KOPT-K1 (cell line): ENCODE measurements around the gene GRM6.

Experiments
- H3K27ac ChIP-seq: fragments of 200-600 bp; sonication (generic); 2 replicates; pipeline ENCODE4 v1.5.1; 2016; ENCODE audit warnings: antibody characterized with exemption, mild to moderate bottlenecking, low read depth, low read length; ENCODE audit not compliant: poor library complexity, severe bottlenecking
- H3K36me3 ChIP-seq: fragments of 200-600 bp; sonication (generic); 2 replicates; pipeline ENCODE4 v1.5.1; 2017; ENCODE audit warnings: antibody characterized with exemption, mild to moderate bottlenecking, low read length, moderate library complexity; ENCODE audit not compliant: insufficient read depth
- H3K9me3 ChIP-seq: fragments of 200-600 bp; sonication (generic); 2 replicates; pipeline ENCODE4 v1.5.1; 2017; ENCODE audit warnings: antibody characterized with exemption, low read length, mild to moderate bottlenecking; ENCODE audit not compliant: insufficient read depth, poor library complexity, severe bottlenecking

Gene GRM6

DNA sequence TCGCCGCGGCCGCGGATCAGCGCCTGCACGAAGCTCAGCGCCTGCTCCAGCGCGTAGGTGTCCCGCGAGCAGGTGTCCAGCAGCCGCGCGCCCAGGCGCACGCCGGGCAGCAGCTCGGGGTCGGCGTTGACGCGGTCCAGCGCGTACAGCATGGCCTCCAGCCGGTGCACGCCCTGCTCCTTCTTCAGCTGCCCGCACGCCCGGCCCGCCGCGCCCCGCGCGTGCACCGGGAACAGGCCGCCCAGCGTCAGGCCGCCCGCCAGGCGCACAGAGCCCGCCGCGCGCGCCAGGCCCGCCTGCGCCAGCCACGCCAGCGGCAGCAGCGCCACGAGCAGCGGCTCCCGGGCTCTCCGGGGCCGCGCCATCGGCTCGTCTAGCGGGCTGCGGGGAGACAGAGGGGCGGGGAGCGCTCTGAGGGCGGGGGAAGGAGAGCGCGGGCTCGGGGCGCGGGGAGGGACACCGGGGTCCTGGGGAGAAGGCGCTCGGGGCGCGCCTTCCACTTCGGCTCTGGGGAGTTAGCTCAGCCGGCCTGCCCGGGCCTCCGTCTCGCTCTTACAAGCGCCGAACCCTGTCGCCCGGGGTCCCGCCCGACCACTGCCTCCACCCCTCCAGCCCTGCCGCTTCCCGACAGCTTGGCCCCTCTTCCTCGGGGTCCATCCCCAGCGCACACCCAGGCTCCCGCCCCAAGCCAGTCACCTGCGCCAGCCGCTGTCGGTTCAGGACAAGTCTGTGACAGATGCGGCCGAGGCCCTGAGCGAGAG lies at the start of gene GRM6:
GRM6 (minus strand) TSS at position 741 of the 761 bp plus-strand sequence; CDS start at position 365, 376 bp downstream.
- Histone ChIP-seq H3K27ac (no peak within 1 kb of the TSS), H3K9me3 (peaks cover 50% of the 10 kb centered on the region), H3K36me3 (no peaks in the 10 kb centered on the region)

DNA sequence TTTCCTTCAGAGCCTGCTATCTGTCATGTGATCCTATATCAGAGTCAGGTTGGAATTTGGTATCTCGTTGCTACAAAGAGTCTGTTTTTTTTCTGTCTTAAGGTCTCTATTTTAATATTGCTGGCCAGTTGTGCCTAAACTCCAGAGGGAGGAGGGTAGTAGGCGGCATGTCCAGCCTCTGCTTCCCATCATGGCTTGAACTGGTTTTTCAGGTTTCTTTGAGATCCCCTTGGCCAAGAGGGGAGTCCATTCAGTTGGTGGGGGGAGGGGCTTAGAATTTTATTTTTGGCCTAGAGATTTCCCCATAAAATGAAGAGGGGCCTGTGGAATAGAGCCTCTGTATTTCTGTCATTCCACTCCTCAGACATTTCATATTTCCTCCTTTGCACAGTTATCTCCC lies 49.6 kb upstream of the GRM6 start:
- no peak overlapping the region for H3K27ac ChIP-seq
- H3K36me3 ChIP-seq = no peaks in the 10 kb centered on the region
- peaks cover 21% of the 10 kb centered on the region for H3K9me3 ChIP-seq

DNA sequence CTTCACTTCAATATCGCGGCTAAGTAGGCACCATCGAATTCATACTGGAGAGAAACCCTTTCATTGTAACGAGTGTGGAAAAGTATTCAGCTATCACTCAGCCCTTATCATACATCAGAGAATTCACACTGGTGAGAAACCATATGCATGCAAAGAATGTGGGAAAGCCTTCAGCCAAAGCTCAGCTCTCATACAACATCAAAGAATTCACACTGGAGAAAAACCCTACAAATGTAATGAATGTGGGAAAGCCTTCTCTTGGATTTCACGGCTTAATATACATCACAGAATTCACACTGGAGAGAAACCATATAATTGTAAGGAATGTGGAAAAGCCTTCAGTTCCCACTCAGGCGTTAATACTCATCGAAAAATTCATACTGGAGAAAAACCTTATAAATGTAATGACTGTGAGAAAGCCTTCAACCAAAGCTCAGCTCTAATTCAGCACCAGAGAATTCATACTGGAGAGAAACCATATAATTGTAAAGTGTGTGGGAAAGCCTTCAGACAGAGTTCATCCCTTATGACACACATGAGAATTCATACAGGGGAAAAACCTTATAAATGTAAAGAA lies 38.0 kb upstream of the GRM6 start:
- Histone ChIP-seq H3K27ac (no peak overlapping the region), H3K9me3 (peaks cover 48% of the 10 kb centered on the region), H3K36me3 (no peaks in the 10 kb centered on the region)

DNA sequence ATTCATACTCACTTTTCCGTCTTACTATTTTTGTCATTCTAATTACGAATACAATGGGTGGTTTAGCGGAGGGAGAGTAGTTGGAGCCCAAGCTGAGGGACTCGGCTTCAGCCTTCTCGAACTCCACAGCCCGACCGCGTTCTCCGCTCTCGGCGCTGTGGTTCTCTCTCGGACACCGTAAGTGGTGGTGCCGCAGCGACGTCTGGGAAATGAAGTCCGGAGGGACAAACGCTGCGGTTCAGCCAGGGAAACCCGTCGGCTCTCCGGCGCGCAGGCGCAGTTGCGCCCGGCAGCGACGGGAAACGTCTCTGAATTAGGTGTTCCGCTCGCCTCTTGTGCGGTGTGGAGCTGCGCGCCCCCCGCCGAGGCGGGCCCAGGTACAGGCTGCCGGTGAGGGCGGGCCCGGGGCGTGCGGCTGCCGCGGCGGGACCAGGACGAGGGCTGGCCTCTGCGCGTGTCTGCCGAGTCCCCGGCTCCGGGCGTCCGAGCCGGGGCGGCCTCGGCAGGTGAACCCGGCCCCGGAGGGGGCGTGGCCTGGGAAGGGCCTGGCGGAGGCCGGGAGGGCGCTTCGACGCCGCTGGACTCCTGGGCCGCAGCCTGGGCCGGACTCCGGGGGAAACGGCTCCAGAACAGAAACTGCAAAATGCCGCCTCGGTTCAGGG lies 28.5 kb upstream of the GRM6 start, which contains the start of gene ZNF879:
ZNF879 (plus strand) TSS at position 277 of the 662 bp plus-strand sequence. CDS start 1,201 bp downstream, outside the sequence.
- Histone ChIP-seq H3K27ac (no peak within 1 kb of the TSS), H3K9me3 (peaks cover 43% of the 10 kb centered on the region), H3K36me3 (no peaks in the 10 kb centered on the region)

DNA sequence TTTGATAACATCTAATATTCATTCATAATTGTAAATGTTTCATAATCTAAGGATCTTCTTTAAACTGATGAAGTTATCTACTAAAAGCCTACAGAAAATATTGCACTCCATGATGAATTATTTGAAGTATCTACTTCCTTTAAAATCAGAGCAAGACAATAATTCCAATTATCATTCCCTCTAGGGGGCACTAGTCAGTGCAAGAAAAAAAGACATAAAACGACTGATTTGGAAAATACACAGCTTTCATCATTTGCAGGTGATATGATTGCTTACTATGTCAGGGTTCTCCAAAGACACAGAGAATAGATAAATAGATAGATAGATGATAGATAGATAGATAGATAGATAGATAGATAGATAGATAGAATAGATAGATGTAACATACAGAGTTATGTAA lies 13.5 kb upstream of the GRM6 start:
- Histone ChIP-seq H3K9me3 (peaks cover 12% of the 10 kb centered on the region), H3K36me3 (no peaks in the 10 kb centered on the region)

DNA sequence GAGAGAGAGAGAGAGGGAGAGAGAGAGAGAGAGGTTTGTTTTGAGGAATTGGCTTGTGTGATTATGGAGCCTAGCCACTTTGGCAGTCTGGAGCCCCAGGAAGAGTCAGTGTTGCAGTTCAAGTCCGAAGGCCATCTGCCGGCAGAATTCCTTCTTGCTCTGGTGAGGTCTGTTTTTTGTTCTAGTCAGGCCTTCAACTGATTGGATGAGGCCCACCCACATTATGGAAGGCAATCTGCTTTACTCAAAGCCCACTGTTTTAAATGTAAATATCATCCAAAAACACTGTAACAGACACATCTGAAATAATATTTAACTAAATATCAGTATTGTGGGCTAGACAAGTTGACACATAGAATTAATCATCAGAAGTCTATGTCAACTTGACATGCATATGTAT lies 11.4 kb upstream of the GRM6 start:
- no peaks in the 10 kb centered on the region for H3K36me3 ChIP-seq
- peaks cover 6% of the 10 kb centered on the region for H3K9me3 ChIP-seq
- H3K27ac ChIP-seq = no peak overlapping the region

More for the DNA sequence above, 13.5 kb upstream of the GRM6 start:
- H3K27ac ChIP-seq = no peak overlapping the region

DNA sequence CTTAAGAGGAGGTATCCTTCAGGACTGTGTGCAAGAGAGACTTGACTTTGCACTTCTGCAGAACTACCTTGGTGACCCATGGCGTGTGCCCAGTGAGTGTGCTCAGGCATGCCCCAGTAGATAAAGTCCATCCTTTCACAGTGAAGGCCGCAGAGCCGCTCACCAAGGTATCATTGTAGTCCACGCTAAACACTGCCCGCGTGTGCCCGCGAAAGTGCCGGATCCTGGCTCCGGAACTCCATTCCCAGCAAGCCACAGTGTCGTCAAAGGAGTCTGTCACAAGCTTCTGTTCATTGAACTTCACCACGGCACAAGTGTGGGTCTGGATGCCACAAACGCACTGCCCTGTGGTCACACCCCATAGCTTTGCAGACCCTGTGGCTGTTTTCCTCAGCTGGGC lies 3.3 kb upstream of the GRM6 start:
- H3K9me3 ChIP-seq = peaks cover 28% of the 10 kb centered on the region
- H3K27ac ChIP-seq = no peak overlapping the region
- H3K36me3 ChIP-seq = no peaks in the 10 kb centered on the region

DNA sequence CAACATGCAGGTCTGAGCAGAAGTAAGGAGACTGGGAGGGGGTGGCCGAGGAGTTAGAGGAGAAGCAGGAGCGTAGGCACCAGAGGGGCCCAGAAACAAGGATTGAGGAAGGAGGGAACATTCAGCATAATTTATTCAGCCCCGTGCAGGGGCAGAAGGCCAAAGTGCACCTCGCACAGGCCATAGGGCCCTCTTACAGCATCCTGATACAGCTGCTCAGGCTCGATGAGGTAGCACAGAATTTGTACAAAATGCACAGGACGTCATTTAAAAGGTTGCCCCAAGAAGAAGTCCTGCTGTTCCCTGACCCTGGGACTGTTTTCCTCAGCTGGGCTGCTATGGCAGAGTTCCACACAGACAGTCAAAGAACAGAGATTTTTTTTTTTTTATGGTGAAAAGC lies 2.1 kb upstream of the GRM6 start:
- Histone ChIP-seq H3K36me3 (no peaks in the 10 kb centered on the region), H3K27ac (no peak overlapping the region), H3K9me3 (peaks cover 38% of the 10 kb centered on the region)

DNA sequence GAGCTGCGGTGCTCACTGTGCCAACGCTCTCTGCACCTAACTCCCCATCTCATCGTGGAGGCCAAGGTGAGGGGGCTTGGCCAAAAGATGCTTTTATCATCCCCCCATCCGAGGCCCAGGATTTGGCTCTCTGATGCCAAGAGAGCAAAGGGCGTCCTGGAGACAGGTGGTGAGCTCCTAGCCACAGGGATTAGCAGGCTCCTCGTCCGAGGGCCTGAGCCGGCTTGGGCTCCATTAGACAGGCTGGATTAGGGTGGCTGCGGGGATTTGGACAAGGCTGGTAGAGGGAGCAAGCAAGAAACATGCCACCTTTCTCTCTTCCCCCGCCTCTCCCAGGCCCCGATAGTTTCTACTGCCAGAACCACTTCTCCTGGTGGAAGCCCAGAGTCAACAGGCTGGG lies 1.0 kb upstream of the GRM6 start:
- Histone ChIP-seq H3K9me3 (peaks cover 42% of the 10 kb centered on the region), H3K27ac (no peak overlapping the region), H3K36me3 (no peaks in the 10 kb centered on the region)

DNA sequence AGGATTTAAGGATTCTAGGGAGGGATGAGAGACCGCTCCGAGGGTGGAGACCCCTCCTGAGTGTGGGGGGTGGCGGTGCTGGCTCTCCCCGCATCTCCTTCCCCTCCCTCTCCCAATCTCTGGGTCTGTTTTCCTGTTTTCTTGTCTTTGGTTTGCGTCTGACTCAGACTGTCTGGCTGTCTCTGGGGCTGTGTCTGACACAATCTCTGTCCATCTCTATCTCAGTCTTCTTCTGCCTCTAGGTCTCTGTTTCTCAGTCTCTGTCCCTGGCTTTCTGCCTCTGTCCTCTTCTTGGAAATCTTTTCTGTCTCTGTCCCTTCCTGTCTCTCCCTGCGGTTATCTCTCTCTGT lies 196 bp upstream of the GRM6 start:
- H3K27ac ChIP-seq = no peak overlapping the region
- H3K36me3 ChIP-seq = no peaks in the 10 kb centered on the region
- peaks cover 44% of the 10 kb centered on the region for H3K9me3 ChIP-seq

DNA sequence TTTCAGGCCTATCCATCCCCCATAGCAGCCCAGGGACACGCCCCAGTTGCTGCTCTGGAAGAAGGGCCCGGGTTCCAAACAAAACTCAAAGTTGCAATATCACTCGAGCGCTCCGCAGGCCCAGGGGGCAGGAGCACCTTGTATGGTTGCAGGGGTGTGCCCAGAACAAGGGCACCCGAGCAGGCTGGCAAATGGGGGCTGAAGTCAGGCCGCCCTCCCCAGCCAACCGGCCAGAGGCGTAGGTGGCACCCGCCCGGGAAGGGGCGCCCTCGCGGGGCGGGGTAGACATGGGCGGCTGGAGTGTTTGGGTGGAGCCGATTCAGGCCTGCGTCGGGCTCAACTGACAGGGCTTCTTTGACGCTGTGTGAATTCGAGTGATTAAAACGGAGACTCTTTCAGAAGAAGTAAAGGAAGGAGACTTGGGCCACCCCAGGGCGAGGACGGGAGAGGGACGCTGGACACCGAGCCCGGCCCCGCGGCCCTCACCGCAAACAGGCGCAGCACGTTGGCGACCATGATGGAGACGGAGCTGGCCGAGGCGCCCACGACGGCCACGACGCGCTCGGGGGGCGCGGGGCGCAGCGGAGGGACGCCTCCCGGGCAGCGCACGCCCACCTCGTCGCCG lies 1.1 kb downstream of the GRM6 start:
- no peak overlapping the region for H3K27ac ChIP-seq
- peaks cover 55% of the 10 kb centered on the region for H3K9me3 ChIP-seq
- no peaks in the 10 kb centered on the region for H3K36me3 ChIP-seq

DNA sequence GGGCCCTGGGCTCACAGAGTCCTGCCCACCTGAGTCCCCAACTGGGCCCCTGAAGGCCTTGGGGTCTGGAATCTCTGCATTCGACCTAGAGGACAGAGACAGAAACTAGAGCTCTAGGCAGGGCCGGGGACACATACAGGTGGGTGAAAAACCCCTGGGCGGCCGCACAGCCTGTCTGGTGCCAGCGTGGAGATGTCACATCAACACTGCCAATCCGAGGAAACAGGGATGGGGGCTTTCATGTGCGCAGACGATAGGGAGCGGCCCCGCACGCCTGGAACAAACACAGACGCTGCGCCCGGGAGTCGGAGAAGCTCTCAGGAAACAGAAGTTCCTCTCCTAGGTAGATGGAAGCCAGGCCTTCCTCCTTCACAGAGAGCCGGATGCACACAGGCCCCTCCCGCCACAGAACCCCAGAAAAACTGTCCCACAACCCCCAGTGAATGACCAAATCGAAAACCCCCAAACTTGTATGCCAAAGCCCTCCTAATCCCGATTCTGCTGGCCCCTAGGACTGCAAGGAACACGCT lies 1.8 kb downstream of the GRM6 start:
- H3K9me3 ChIP-seq = peaks cover 57% of the 10 kb centered on the region
- H3K36me3 ChIP-seq = no peaks in the 10 kb centered on the region

DNA sequence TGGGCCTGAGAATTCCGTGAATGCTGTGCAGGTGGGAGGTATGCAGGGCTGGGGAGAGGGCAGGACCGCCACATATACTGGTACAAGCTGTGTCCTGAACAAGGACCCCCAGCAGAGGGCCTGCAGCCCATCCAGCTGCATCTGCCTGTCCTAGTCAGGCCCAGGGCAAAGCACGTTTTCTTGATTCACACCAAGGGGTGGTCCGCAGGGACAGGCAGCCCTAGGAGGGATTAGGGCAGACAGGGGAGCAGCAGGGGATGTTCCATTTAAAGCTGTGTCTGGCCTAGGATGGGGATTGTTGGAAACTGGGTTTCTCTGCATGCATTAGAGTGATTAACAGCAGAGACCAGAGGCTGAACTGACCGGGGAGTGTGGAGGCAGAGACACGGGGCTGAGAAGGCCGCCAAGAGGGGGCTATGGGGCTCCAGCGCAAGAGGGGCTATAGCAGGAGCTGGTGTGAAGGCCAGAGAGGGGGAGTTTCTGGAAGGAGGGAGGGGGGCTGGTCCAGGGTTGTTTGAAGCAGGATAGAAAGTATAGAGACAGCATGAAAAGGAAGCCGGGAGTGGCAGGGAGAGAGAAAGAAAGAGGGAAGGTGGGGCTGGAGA lies 2.7 kb downstream of the GRM6 start:
- Histone ChIP-seq H3K9me3 (peaks cover 60% of the 10 kb centered on the region), H3K36me3 (no peaks in the 10 kb centered on the region), H3K27ac (no peak overlapping the region)

More for the DNA sequence above, 1.8 kb downstream of the GRM6 start:
- H3K27ac ChIP-seq = no peak overlapping the region

DNA sequence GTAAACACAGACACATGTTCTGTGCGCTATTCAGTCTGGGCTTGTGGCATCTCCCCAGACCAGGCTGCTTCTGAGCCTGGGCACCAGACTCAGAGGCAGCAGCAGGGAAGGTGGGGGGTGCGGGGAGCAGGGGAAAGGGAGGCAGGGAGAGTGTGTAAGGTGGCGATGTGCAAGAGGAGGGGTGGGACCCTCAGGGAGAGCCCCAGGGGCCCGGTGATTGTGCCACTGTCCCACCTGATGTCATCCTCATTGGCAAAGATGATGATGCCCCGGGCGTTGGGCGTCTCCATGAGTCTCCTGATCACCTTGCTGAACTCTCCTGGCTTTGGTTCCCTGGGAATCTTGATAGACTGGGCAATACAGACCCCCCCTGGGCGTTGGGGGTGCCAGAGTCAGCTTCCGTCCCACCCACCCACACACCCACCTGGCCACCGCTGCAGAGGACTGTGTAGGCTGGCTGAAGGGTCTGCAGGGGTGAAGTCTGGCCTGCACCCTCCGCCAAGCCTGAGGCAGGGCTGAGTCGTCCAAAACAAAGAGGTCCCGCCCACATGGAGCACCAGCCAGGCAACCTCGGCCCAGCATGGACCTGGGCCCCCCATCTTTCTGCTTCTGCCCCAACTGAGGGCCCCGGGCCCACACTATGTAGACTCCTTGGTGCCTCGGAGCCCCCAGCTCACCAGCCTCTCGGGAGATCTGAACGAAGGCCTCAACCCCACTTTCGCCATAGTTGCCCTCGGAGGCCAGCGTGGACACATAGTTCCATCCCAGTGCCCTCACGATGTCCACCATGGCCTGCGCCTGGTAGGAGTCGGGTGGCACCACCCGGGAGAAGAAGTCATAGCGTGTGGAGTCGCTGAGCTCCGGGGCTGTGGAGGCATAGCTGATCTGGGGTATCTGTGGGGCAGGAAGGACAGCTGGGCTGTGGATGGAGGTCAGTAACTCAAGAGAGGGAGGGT lies 3.7 kb downstream of the GRM6 start:
- Histone ChIP-seq H3K36me3 (no peaks in the 10 kb centered on the region), H3K9me3 (peaks cover 69% of the 10 kb centered on the region), H3K27ac (no peak overlapping the region)
